ENCODE data around the gene ZDHHC12. TPM values are rescaled to one million over a fixed set of nuclear protein-coding genes. Genes with fewer than 3 reads are reported as not detected.

Gene ZDHHC12
- total RNA-seq, 2 donors from 2014 or later: 69.9 to 129 TPM

DNA sequence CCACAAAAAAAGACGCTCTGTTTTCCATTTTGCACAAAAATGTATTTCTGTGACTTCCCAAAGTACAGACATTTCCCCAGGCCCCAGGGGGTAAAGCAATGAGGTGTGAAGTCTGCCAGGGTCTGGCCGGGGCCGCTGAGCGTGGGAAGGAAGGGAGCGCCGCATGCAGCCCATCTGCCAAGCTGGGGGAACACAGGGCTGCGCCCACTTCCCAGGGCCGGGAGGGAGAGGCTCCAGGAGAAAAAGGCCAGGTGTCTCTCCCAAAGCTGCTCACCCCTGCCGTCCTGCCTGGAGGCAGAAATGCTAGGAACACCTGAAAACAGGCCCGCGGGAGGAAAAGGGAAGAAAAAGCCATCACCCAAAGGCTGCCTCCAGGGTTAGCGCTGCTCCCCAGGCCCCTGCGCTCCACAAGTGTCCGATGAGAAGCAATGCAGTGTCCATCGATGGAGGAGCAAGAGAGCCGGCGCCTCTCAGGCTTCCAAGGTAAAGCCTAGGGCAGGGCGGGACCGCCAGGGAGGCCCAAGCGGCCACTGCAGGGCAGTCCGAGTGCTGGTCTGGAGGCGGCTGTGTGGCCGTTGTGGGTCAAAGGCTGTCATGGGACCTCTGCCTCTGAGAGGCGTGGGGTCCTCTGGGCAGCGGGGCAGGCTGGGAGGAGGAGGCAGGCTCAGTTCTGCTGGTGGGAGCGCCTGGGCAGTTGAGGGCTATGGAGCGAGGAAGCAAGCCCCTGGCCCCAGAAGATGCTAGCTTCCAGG, 6.0 kb upstream of the ZDHHC12 start:
- no peak overlapping the region for H3K9ac ChIP-seq (ENCODE audit: low read depth in 2 of 2, low read length in 2 of 2)
- intact Hi-C loops (cut with DNase I): no loop called here
- no peak overlapping the region for H3K4me3 ChIP-seq
- H3K27ac ChIP-seq: no peak overlapping the region
- TF ChIP-seq, protein P1, sequence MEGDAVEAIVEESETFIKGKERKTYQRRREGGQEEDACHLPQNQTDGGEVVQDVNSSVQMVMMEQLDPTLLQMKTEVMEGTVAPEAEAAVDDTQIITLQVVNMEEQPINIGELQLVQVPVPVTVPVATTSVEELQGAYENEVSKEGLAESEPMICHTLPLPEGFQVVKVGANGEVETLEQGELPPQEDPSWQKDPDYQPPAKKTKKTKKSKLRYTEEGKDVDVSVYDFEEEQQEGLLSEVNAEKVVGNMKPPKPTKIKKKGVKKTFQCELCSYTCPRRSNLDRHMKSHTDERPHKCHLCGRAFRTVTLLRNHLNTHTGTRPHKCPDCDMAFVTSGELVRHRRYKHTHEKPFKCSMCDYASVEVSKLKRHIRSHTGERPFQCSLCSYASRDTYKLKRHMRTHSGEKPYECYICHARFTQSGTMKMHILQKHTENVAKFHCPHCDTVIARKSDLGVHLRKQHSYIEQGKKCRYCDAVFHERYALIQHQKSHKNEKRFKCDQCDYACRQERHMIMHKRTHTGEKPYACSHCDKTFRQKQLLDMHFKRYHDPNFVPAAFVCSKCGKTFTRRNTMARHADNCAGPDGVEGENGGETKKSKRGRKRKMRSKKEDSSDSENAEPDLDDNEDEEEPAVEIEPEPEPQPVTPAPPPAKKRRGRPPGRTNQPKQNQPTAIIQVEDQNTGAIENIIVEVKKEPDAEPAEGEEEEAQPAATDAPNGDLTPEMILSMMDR (IDR thresholded peaks at IDR 0.05): no peak
- no peaks in the 10 kb centered on the region for H3K9me3 ChIP-seq
- no peak for DNase-seq
- H3K4me1 ChIP-seq: no peaks in the 10 kb centered on the region
- H3K36me3 ChIP-seq: peaks cover 6% of the 10 kb centered on the region
- no peaks in the 10 kb centered on the region for H3K27me3 ChIP-seq

DNA sequence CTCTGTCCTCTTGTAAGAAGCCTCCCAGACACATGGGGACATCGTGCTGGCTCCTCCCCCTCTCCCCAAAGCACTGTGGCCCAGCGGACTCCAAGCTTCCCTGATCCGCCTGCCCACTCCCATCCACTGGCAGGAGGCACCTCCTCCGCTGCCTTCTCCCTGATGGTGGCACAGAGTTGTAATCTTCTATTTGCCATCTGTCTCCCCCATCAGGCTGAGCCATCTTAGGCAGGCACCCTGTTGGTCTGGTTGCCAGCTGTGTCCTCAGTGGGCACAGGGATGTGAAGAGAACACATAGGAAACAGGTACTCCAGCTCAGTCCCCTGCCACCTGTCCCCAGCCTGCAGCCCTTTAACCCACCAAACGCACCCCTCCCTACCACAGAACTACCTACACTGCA, 5.4 kb upstream of the ZDHHC12 start:
- DNase-seq: no peak
- no peak overlapping the region for H3K4me3 ChIP-seq
- no peaks in the 10 kb centered on the region for H3K4me1 ChIP-seq
- H3K36me3 ChIP-seq: peaks cover 6% of the 10 kb centered on the region
- no peak overlapping the region for H3K27ac ChIP-seq
- H3K9ac ChIP-seq (ENCODE audit: low read depth in 2 of 2, low read length in 2 of 2): no peak overlapping the region
- TF ChIP-seq, protein P1 (IDR thresholded peaks at IDR 0.05): no peak
- intact Hi-C loops (cut with DNase I): no loop called here
- H3K27me3 ChIP-seq: no peaks in the 10 kb centered on the region
- no peaks in the 10 kb centered on the region for H3K9me3 ChIP-seq

DNA sequence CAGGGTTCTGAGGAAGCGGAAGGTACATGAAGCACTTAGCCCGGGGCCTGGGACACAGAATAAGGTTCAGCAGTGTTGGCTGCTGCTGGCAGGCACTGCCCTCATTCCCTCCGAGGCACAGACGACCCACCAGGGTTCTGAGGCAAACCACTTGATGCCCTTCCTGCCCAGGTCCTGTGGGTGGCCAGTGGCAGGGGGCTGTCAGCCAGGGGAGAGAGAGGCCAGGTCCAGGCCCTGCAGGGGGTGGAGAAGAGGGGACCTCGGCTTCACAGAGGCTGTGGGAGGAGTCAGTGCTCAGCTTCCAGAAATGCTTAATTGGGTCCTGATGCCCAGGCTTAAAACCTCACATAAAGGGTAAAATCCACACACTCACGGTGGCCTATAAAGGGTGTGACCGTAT, 4.4 kb upstream of the ZDHHC12 start:
- DNase-seq: no peak
- no peak overlapping the region for H3K9ac ChIP-seq (ENCODE audit: low read depth in 2 of 2, low read length in 2 of 2)
- no peaks in the 10 kb centered on the region for H3K4me1 ChIP-seq
- peaks cover 6% of the 10 kb centered on the region for H3K36me3 ChIP-seq
- no peak overlapping the region for H3K4me3 ChIP-seq
- no peaks in the 10 kb centered on the region for H3K9me3 ChIP-seq
- intact Hi-C loops (cut with DNase I): no loop called here
- H3K27ac ChIP-seq: no peak overlapping the region
- H3K27me3 ChIP-seq: no peaks in the 10 kb centered on the region
- TF ChIP-seq, protein P1 (IDR thresholded peaks at IDR 0.05): no peak

DNA sequence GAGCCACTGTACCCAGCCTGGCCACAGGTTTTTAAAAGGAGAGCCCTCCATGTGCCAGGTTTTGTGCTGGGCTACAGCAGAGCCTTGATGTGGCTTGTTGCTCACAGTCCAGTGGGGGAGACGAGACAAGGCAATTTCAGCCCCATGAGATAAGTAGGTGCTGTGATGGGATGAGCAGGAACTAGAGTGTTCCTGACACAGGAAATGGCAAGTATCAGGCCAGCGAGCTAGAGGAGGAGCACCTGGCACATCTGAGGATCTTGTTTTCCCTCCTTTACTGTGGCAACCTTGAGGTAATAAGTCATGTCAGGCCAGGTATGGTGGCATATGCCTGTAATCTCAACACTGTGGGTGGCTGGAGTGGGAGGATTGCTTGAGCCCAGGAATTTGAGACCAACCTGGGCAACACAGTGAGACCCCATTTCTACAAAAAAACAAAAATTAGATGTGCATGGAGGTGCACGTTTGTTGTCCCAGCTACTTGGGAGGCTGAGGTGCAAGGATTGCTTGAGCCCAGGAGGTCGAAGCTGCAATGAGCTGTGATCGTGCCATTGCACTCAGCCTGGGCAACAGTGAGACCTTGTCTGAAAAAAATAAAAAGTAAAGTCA, 3.8 kb upstream of the ZDHHC12 start:
- H3K4me3 ChIP-seq: no peak overlapping the region
- H3K9me3 ChIP-seq: no peaks in the 10 kb centered on the region
- TF ChIP-seq, protein P1 (IDR thresholded peaks at IDR 0.05): no peak
- no peaks in the 10 kb centered on the region for H3K27me3 ChIP-seq
- no peak for DNase-seq
- H3K4me1 ChIP-seq: no peaks in the 10 kb centered on the region
- no peak overlapping the region for H3K27ac ChIP-seq
- peaks cover 5% of the 10 kb centered on the region for H3K36me3 ChIP-seq
- H3K9ac ChIP-seq (ENCODE audit: low read depth in 2 of 2, low read length in 2 of 2): no peak overlapping the region
- intact Hi-C loops (cut with DNase I): no loop called here

DNA sequence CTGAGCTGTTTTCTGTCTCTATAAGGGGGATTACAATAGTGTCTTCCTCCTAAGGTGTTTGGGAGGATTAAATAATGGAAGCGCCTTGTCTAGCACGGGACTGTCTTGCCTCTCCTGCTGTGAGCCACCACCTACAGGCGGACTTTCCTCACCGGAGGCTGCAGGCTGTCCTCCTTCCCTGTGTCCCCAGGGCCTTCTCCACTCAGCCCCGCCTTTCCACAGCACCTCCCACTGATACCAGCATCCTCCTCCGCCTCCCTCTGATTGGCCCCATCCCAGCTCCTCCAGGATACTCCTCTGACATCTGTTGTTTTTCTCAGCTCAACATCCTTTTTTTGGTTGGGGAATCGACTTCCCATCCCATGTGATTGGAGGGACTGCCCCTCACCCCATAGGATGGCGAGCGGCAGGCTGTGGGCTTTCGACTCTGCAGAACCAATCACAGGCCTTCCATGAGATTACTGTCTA, 851 bp upstream of the ZDHHC12 start:
- H3K4me3 ChIP-seq: peak overlapping the region; percentile 96
- H3K36me3 ChIP-seq: no peaks in the 10 kb centered on the region
- TF ChIP-seq, protein P1 (IDR thresholded peaks at IDR 0.05): no peak
- intact Hi-C loops (cut with DNase I): no loop called here
- H3K9me3 ChIP-seq: no peaks in the 10 kb centered on the region
- peak; percentile 89 for DNase-seq
- peak overlapping the region in 1 of 2 donors; percentile 65 for H3K9ac ChIP-seq (ENCODE audit: low read depth in 2 of 2, low read length in 2 of 2)
- no peaks in the 10 kb centered on the region for H3K27me3 ChIP-seq
- H3K27ac ChIP-seq: peak overlapping the region; percentile 89
- H3K4me1 ChIP-seq: no peaks in the 10 kb centered on the region
